Keratinocyte (primary cell): ENCODE measurements around the gene CAP2. TPM values are rescaled to one million over a fixed set of nuclear protein-coding genes. Genes with fewer than 3 reads are reported as not detected.

Source experiments
- DNase-seq: peaks from one replicate; pipeline ENCODE4 v3.0.0-alpha.2; 2011; ENCODE audit warnings: low read depth, missing footprints, low spot score
- FAIRE-seq: peaks from 2 replicates; lab custom pipeline; 2011; peaks lifted over from hg19 to GRCh38; lab: Jason Lieb, UNC
- H2AFZ ChIP-seq: 2 replicates; pipeline ENCODE4 v1.6.0; 2012; ENCODE audit warnings: low read length, control low read depth, inconsistent platforms; ENCODE audit not compliant: control insufficient read depth
- H3K27ac ChIP-seq: 2 replicates; pipeline ENCODE4 v1.5.1; 2011; ENCODE audit warnings: low read length; ENCODE audit not compliant: control insufficient read depth, insufficient read depth
- H3K27me3 ChIP-seq: 3 replicates; pipeline ENCODE4 v1.6.0; 2011; ENCODE audit warnings: low read length; ENCODE audit not compliant: control insufficient read depth, insufficient read depth; ENCODE audit errors: extremely low read depth
- H3K36me3 ChIP-seq, 2 experiments: 2 replicates in 1 of 2; 3 replicates in 1 of 2; pipeline ENCODE4 v1.5.1; 2011; ENCODE audit warnings: low read length in 2 of 2, mild to moderate bottlenecking in 1 of 2; ENCODE audit not compliant: control insufficient read depth in 2 of 2, insufficient read depth in 2 of 2; ENCODE audit errors: extremely low read depth in 1 of 2
- H3K4me1 ChIP-seq: 3 replicates; pipeline ENCODE4 v1.5.1; 2011; ENCODE audit warnings: low read length; ENCODE audit not compliant: control insufficient read depth, insufficient read depth; ENCODE audit errors: extremely low read depth
- H3K4me2 ChIP-seq: 3 replicates; pipeline ENCODE4 v1.6.0; 2011; ENCODE audit warnings: low read depth, low read length; ENCODE audit not compliant: control insufficient read depth, insufficient read depth; ENCODE audit errors: extremely low read depth
- H3K4me3 ChIP-seq, 3 experiments: fragments of 200-600 bp in 1 of 3; sonication (generic) in 1 of 3; 2 replicates in 2 of 3; 3 replicates in 1 of 3; pipeline ENCODE4 v1.5.1; 2011 to 2016; ENCODE audit warnings: low read length in 3 of 3, mild to moderate bottlenecking in 3 of 3, control low read depth in 2 of 3, inconsistent platforms in 1 of 3, low read depth in 1 of 3, mixed read lengths in 1 of 3, mixed run types in 1 of 3, moderate library complexity in 1 of 3; ENCODE audit not compliant: control insufficient read depth in 2 of 3, insufficient read depth in 2 of 3; ENCODE audit errors: extremely low read depth in 1 of 3
- H3K79me2 ChIP-seq: 2 replicates; pipeline ENCODE4 v1.6.0; 2012; ENCODE audit warnings: low read length; ENCODE audit not compliant: control insufficient read depth, insufficient read depth
- H3K9ac ChIP-seq: 3 replicates; pipeline ENCODE4 v1.6.0; 2011; ENCODE audit warnings: low read length; ENCODE audit not compliant: control insufficient read depth, insufficient read depth; ENCODE audit errors: extremely low read depth
- H3K9me1 ChIP-seq: 3 replicates; pipeline ENCODE4 v1.6.0; 2011; ENCODE audit warnings: low read length; ENCODE audit not compliant: control insufficient read depth, insufficient read depth; ENCODE audit errors: extremely low read depth
- H3K9me3 ChIP-seq: 2 replicates; pipeline ENCODE4 v1.5.1; 2012; ENCODE audit warnings: low read depth, low read length; ENCODE audit not compliant: control insufficient read depth
- H4K20me1 ChIP-seq: 3 replicates; pipeline ENCODE4 v1.6.0; 2011; ENCODE audit warnings: low read length; ENCODE audit not compliant: control insufficient read depth, insufficient read depth; ENCODE audit errors: extremely low read depth
- EZH2 ChIP-seq: IDR thresholded peaks from one replicate; pipeline ENCODE4 v1.6.1; 2012; ENCODE audit warnings: inconsistent platforms, mild to moderate bottlenecking, low read length, moderate library complexity
- dilution Hi-C: fragments of 300-500 bp; cut with MboI; formaldehyde crosslinking; loops from one replicate; pipeline ENCODE4 v1.7.0; 2020; ENCODE audit warnings: low sequenced_read_pairs; ENCODE audit not compliant: extremely low pct_ligation_motif_present
- polyA plus RNA-seq, 5 experiments: library from polyadenylated mRNA; depleted of rRNA in 3 of 5; stranded (reverse) in 3 of 5; stranded (forward) in 1 of 5; unstranded in 1 of 5; fragments of >200 nt; gene quantifications; 1 replicate in 1 of 5; 2 replicates in 3 of 5; 3 replicates in 1 of 5; pipeline versions ENCODE4 v1.2.1 to v1.2.3, GENCODE V29; 2011 to 2012; ENCODE audit warnings: missing spikeins in 2 of 5, low read depth in 1 of 5, low replicate concordance in 1 of 5
- TF ChIP-seq, protein P1 (sequence below), 3 experiments: IDR thresholded peaks in 1 of 3; conservative IDR thresholded peaks in 1 of 3; optimal IDR thresholded peaks in 1 of 3; 2 replicates in 2 of 3; 3 replicates in 1 of 3; pipeline versions ENCODE3 to v1.5.1; 2011; ENCODE audit warnings: low read length in 3 of 3, mild to moderate bottlenecking in 3 of 3, moderate library complexity in 2 of 3, control low read depth in 1 of 3, inconsistent platforms in 1 of 3; ENCODE audit not compliant: insufficient read depth in 2 of 3; ENCODE audit errors: extremely low read depth in 1 of 3

Gene CAP2
- polyA plus RNA-seq, 1 donor (not counting 4 experiments of a cell fraction or from before 2014, with no cell fraction given) = 12.1 TPM

DNA sequence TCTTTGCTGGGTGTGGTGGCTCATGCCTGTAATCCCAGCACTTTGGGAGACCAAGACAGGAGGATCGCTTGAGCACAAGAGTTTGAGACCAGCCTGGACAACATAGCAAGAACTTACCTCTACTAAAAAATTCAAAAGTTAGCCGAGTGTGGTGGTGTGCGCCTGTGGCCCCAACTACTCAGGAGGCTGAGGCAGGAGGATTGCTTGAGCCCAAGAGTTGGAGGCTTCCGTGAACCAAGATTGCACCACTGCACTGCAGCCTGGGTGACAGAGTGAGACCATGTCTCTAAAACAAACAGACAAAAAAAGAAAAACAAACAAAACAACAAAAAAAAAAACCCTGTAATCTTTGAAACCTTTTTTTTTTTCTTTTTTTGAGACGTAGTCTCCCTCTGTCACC, 67.5 kb downstream of the CAP2 start:
- peaks cover 0 to 1% of the 10 kb centered on the region in 2 experiments for H3K36me3 ChIP-seq
- H3K79me2 ChIP-seq = no peaks in the 10 kb centered on the region
- DNase-seq (no peak), FAIRE-seq (no peak)
- H3K4me2 ChIP-seq = no peak overlapping the region
- no peak overlapping the region for H3K9ac ChIP-seq
- no peaks in the 10 kb centered on the region for H3K9me3 ChIP-seq
- TF ChIP-seq EZH2 = no peak
- TF ChIP-seq, protein P1, sequence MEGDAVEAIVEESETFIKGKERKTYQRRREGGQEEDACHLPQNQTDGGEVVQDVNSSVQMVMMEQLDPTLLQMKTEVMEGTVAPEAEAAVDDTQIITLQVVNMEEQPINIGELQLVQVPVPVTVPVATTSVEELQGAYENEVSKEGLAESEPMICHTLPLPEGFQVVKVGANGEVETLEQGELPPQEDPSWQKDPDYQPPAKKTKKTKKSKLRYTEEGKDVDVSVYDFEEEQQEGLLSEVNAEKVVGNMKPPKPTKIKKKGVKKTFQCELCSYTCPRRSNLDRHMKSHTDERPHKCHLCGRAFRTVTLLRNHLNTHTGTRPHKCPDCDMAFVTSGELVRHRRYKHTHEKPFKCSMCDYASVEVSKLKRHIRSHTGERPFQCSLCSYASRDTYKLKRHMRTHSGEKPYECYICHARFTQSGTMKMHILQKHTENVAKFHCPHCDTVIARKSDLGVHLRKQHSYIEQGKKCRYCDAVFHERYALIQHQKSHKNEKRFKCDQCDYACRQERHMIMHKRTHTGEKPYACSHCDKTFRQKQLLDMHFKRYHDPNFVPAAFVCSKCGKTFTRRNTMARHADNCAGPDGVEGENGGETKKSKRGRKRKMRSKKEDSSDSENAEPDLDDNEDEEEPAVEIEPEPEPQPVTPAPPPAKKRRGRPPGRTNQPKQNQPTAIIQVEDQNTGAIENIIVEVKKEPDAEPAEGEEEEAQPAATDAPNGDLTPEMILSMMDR (optimal IDR thresholded peaks at IDR 0.05 in 1 of 3, IDR thresholded peaks at IDR 0.05 in 1 of 3, conservative IDR thresholded peaks at IDR 0.05 in 1 of 3; ENCODE audit: extremely low read depth in 1 of 3, insufficient read depth in 2 of 3, low read length in 3 of 3) = no peak
- H3K9me1 ChIP-seq = no peaks in the 10 kb centered on the region
- H3K4me3 ChIP-seq = no peak overlapping the region
- no peak overlapping the region for H3K27ac ChIP-seq
- H2AFZ ChIP-seq = no peak overlapping the region
- dilution Hi-C loops = no loop called here
- H3K4me1 ChIP-seq = no peaks in the 10 kb centered on the region
- H4K20me1 ChIP-seq = no peaks in the 10 kb centered on the region
- no peaks in the 10 kb centered on the region for H3K27me3 ChIP-seq

DNA sequence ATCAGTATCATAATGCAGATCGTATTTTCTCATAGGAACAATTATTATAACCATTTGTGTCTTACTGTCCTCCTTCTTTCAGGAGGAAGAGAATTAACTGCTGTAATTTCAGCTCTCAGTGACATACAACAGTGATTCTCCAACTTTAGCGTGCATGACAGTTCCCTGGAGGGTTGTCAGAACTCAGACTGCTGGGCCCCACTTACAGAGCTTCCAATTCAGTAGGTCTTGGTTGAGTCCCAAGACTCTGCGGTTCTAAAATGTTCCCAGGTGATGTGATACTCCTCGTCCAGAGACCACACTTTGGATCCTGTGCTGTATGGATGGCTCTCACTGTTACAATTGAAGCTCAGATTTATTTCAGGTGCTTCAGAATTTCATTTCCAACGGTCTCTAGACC, 72.8 kb downstream of the CAP2 start:
- TF ChIP-seq, protein P1 (optimal IDR thresholded peaks at IDR 0.05 in 1 of 3, IDR thresholded peaks at IDR 0.05 in 1 of 3, conservative IDR thresholded peaks at IDR 0.05 in 1 of 3; ENCODE audit: extremely low read depth in 1 of 3, insufficient read depth in 2 of 3, low read length in 3 of 3) = no peak
- no peak for TF ChIP-seq EZH2
- FAIRE-seq (no peak), DNase-seq (no peak)
- no peaks in the 10 kb centered on the region for H4K20me1 ChIP-seq
- dilution Hi-C loops = no loop called here
- H3K9me3 ChIP-seq = no peaks in the 10 kb centered on the region
- no peaks in the 10 kb centered on the region for H3K9me1 ChIP-seq
- no peak overlapping the region for H3K27ac ChIP-seq
- H2AFZ ChIP-seq = no peak overlapping the region
- no peak overlapping the region for H3K9ac ChIP-seq
- no peaks in the 10 kb centered on the region for H3K27me3 ChIP-seq
- no peaks in the 10 kb centered on the region for H3K4me1 ChIP-seq
- H3K79me2 ChIP-seq = no peaks in the 10 kb centered on the region
- H3K4me3 ChIP-seq = no peak overlapping the region
- H3K36me3 ChIP-seq = peaks cover 0 to 3% of the 10 kb centered on the region in 2 experiments
- H3K4me2 ChIP-seq = no peak overlapping the region
